Stimulated activated CD4-positive, alpha-beta T cell treated with anti-CD3 and anti-CD28 coated beads, Interleukin-15, amount 100 ng/mL, for 48 hours (primary cell): ENCODE measurements around the gene FARP1.
"Not testable (repeated sequence)": the region's sequence is repeated elsewhere in the genome, so short reads cannot be mapped to it uniquely, and the experiment has no call there.

ENCODE experiments used
- DNase-seq, 2 donors: peaks; one replicate each; pipeline ENCODE4 v3.0.0-alpha.2; 2020; ENCODE audit warnings: low read depth in 2 of 2

FARP1 gene

GRCh38 chr13:98396071-98396710 is 253.3 kb downstream of the FARP1 start:
- DNase-seq = no peak

- DNase-seq = no peak
These were observed 254.3 kb downstream of the FARP1 start for GRCh38 chr13:98397221-98397620.

GRCh38 chr13:98397861-98398260 is 255.0 kb downstream of the FARP1 start:
- DNase-seq = no peak

GRCh38 chr13:98398581-98398980 is 255.7 kb downstream of the FARP1 start:
- DNase-seq = no peak

GRCh38 chr13:98399756-98400155 is 256.9 kb downstream of the FARP1 start:
- no peak for DNase-seq

GRCh38 chr13:98401934-98402333 is 259.0 kb downstream of the FARP1 start:
- DNase-seq = no peak

- DNase-seq = no peak
These were observed 260.2 kb downstream of the FARP1 start for GRCh38 chr13:98403076-98403475.

- no peak for DNase-seq
These were observed 262.2 kb downstream of the FARP1 start for GRCh38 chr13:98405107-98405571.

- DNase-seq = no peak
These were observed 262.9 kb downstream of the FARP1 start for GRCh38 chr13:98405690-98406344.

- DNase-seq = no peak
These were observed 263.5 kb downstream of the FARP1 start for GRCh38 chr13:98406427-98406826.

GRCh38 chr13:98406971-98407370 is 264.1 kb downstream of the FARP1 start:
- DNase-seq = no peak

- no peak for DNase-seq
These were observed 264.7 kb downstream of the FARP1 start for GRCh38 chr13:98407575-98407974.

- no peak for DNase-seq
These were observed 266.4 kb downstream of the FARP1 start for GRCh38 chr13:98409281-98409680.

- no peak for DNase-seq
These were observed 267.7 kb downstream of the FARP1 start for GRCh38 chr13:98410612-98411011.

GRCh38 chr13:98411013-98411412 is 268.1 kb downstream of the FARP1 start:
- no peak for DNase-seq

- no peak for DNase-seq
These were observed 268.8 kb downstream of the FARP1 start for GRCh38 chr13:98411617-98412265.

- DNase-seq = not testable (repeated sequence)
These were observed 270.4 kb downstream of the FARP1 start for GRCh38 chr13:98413278-98413677.

GRCh38 chr13:98413796-98414195 is 270.9 kb downstream of the FARP1 start:
- DNase-seq = no peak

GRCh38 chr13:98415326-98416070 is 272.6 kb downstream of the FARP1 start:
- no peak for DNase-seq

GRCh38 chr13:98416408-98416807 is 273.5 kb downstream of the FARP1 start:
- DNase-seq = no peak

- DNase-seq = no peak
These were observed 277.1 kb downstream of the FARP1 start for GRCh38 chr13:98419786-98420553.
